Lower lobe of right lung (tissue), 2 donors: ENCODE results near the gene KANK4. TPM values are rescaled to one million over a fixed set of nuclear protein-coding genes. Genes with fewer than 3 reads are reported as not detected.
"Not testable (repeated sequence)": the region's sequence is repeated elsewhere in the genome, so short reads cannot be mapped to it uniquely, and the experiment has no call there.

Experiments used
- ATAC-seq, 2 donors: fragments of 200-7000 bp; cut with Tn5 transposase; one replicate each; pipeline ENCODE4 v1.9.1; 2020 to 2022; ENCODE audit warnings: mild to moderate bottlenecking in 2 of 2, moderate library complexity in 2 of 2
- DNase-seq: peaks from one replicate; pipeline ENCODE4 v3.0.0-alpha.2; 2020
- H3K27ac ChIP-seq: fragments of 200-600 bp; one replicate; pipeline ENCODE4 v1.8.0; 2022
- H3K27me3 ChIP-seq: fragments of 200-600 bp; one replicate; pipeline ENCODE4 v1.8.0; 2022; ENCODE audit warnings: low read depth
- H3K36me3 ChIP-seq: fragments of 200-600 bp; one replicate; pipeline ENCODE4 v1.8.0; 2022; ENCODE audit warnings: mild to moderate bottlenecking
- H3K4me1 ChIP-seq: fragments of 200-600 bp; one replicate; pipeline ENCODE4 v1.8.0; 2022
- H3K4me3 ChIP-seq: fragments of 200-600 bp; one replicate; pipeline ENCODE4 v1.8.0; 2022; ENCODE audit warnings: mild to moderate bottlenecking
- H3K9me3 ChIP-seq: fragments of 200-600 bp; one replicate; pipeline ENCODE4 v1.8.0; 2022
- CTCF ChIP-seq: fragments of 200-600 bp; IDR thresholded peaks from one replicate; pipeline ENCODE4 v1.8.0; 2022; ENCODE audit warnings: antibody characterized with exemption, mild to moderate bottlenecking
- intact Hi-C: fragments of 100-400 bp; cut with DNase I; formaldehyde crosslinking; loops from one replicate; pipeline ENCODE4 v1.11.0; 2022
- total RNA-seq: library from RNA; stranded (reverse); fragmentation: NEBNext Ultra II Directional; extraction: Animal tissue kit (Norgen Biotek cat#: 25700); gene quantifications from one replicate; pipeline ENCODE4 v1.2.1, GENCODE V29; 2021
- donor health status: DM: no; HTN: yes; CAD: no; lungs with severe emphysema.

The KANK4 gene
- total RNA-seq, 1 donor from 2014 or later, result 4.4 TPM

- intact Hi-C loops, result no loop called here
- Histone ChIP-seq H3K27me3 (no peaks in the 10 kb centered on the region), H3K36me3 (no peaks in the 10 kb centered on the region), H3K27ac (no peak overlapping the region), H3K9me3 (no peaks in the 10 kb centered on the region), H3K4me3 (no peak overlapping the region), H3K4me1 (no peaks in the 10 kb centered on the region)
- ATAC-seq (no peak), DNase-seq (no peak)
- no peak for TF ChIP-seq CTCF
These were observed 95.1 kb downstream of the KANK4 start for GRCh38 chr1:62224182-62224581.

DNA sequence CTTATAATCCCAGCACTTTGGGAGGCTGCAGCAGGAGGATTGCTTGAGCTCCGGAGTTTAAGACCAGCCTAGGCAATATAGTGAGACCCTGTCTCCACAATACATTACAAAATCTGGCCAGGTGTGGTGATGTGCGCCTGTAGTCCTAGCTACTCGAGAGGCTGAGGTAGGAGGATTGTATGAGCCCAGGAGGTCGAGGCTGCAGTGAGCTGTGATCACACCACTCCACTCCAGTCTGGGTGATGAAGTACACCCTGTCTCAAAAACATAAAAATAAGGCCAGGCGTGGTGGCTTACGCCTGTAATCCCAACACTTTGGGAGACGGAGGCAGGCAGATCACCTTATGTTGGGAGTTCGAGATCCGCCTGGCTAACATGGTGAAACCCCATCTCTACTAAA is 96.9 kb downstream of the KANK4 start:
- H3K27ac ChIP-seq, result no peak overlapping the region
- no peaks in the 10 kb centered on the region for H3K9me3 ChIP-seq
- no peaks in the 10 kb centered on the region for H3K27me3 ChIP-seq
- intact Hi-C loops, result no loop called here
- DNase-seq (no peak), ATAC-seq (no peak)
- no peak for TF ChIP-seq CTCF
- no peaks in the 10 kb centered on the region for H3K4me1 ChIP-seq
- H3K36me3 ChIP-seq, result no peaks in the 10 kb centered on the region
- no peak overlapping the region for H3K4me3 ChIP-seq

- Histone ChIP-seq H3K27me3 (no peaks in the 10 kb centered on the region), H3K9me3 (no peaks in the 10 kb centered on the region), H3K27ac (no peak overlapping the region), H3K4me3 (no peak overlapping the region), H3K4me1 (no peaks in the 10 kb centered on the region), H3K36me3 (no peaks in the 10 kb centered on the region)
- no peak for TF ChIP-seq CTCF
- DNase-seq (no peak), ATAC-seq (no peak)
- intact Hi-C loops, result no loop called here
These were observed 98.1 kb downstream of the KANK4 start for GRCh38 chr1:62221171-62221570.

DNA sequence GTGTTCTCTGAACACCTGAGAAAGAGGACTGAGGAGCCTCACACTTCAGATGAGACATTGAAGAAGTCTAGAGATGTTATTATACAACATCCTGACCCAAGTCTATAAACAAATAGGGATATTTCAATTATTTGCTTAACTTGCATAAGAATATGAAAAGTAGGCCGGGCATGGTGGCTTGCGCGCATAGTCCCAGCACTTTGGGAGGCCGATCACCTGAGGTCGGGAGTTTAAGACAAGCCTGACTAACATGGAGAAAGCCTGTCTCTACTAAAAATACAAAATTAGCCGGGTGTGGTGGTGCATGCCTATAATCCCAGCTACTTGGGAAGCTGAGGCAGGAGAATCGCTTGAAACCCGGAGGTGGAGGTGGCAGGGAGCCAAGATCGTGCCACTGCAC is 98.8 kb downstream of the KANK4 start:
- H3K27ac ChIP-seq, H3K4me3 ChIP-seq, H3K27me3 ChIP-seq, H3K9me3 ChIP-seq, intact Hi-C loops, H3K36me3 ChIP-seq, DNase-seq, ATAC-seq, H3K4me1 ChIP-seq: not testable (repeated sequence)

DNA sequence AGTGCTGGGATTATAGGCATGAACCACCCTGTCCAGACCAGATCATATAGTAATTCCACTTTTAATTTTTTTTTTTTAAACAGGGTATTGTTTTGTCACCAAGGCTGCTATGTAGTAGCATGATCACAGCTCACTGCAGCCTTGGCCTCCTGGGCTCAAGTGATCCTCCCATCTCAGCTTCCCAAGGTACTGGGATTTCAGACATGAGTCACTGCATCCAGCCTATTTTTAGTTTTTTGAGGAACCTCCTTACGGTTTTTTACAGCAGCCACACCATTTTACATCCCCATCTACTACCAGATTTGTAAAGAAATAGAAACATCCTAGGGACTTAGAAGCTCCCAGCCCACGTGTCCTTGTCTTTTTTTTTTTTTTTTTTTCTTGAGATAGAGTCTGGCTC is 100.6 kb downstream of the KANK4 start:
- no peak for TF ChIP-seq CTCF
- intact Hi-C loops, result no loop called here
- DNase-seq (no peak), ATAC-seq (no peak)
- no peaks in the 10 kb centered on the region for H3K4me1 ChIP-seq
- no peak overlapping the region for H3K4me3 ChIP-seq
- no peaks in the 10 kb centered on the region for H3K27me3 ChIP-seq
- no peaks in the 10 kb centered on the region for H3K9me3 ChIP-seq
- no peaks in the 10 kb centered on the region for H3K36me3 ChIP-seq
- H3K27ac ChIP-seq, result no peak overlapping the region

DNA sequence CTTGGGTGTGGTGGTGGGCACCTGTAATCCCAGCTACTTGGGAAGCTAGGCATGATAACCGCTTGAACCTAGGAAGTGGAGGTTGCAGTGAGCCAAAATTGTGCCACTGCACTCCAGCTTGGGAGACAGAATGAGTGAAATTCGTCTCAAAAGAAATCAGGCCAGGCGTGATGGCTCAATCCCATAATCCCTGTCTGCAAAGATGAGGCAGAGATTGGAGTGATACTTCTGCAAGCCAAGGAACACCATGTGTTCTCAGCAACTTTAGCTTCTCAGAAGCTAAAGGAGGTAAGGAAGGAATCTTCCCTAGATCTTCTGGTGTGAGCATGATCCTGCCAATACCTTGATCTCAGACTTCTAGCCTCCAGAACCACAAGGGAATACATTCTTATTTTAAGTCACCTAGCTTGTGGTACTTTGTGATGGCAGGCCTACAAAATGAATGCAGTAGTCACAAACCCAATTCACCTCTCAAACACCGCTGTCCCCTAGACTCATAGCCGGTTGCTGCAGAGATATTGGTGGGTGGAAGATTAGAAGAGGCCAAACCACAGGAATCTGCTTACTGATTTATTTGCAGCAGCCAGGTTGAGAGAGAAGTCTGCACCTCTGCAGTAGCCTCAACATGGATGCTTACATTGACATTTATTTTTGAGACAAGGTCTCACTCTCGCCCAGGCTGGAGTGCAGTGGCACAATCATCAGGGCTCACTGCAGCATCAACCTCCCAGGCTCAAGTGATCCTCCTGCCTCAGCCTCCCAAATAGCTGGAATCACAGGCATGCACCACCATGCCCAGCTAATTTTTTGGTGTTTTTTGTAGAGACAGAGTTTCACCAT is 105.9 kb downstream of the KANK4 start:
- intact Hi-C loops, result no loop called here
- H3K4me3 ChIP-seq, result no peak overlapping the region

More for the DNA sequence above, 105.9 kb downstream of the KANK4 start:
- no peak for DNase-seq
- Histone ChIP-seq H3K36me3 (no peaks in the 10 kb centered on the region), H3K27ac (no peak overlapping the region), H3K27me3 (no peaks in the 10 kb centered on the region), H3K4me1 (no peaks in the 10 kb centered on the region), H3K9me3 (peaks cover 6% of the 10 kb centered on the region)
- TF ChIP-seq CTCF, result no peak
- no peak for ATAC-seq
